Immature natural killer cell (primary cell): ENCODE measurements around the gene DTYMK. TPM values are rescaled to one million over a fixed set of nuclear protein-coding genes. Genes with fewer than 3 reads are reported as not detected.
"Not testable (repeated sequence)": the region's sequence is repeated elsewhere in the genome, so short reads cannot be mapped to it uniquely, and the experiment has no call there.

Experiments used
- DNase-seq, 3 donors: peaks; one replicate each; pipeline ENCODE4 v3.0.0; 2022; ENCODE audit warnings: mixed read lengths in 1 of 3
- H3K27ac Mint-ChIP-seq, 6 donors: one replicate each; pipeline ENCODE4 v1.8.0; 2020; ENCODE audit warnings: mixed read lengths in 6 of 6, mild to moderate bottlenecking in 5 of 6, inconsistent platforms in 4 of 6, moderate library complexity in 3 of 6
- H3K27me3 Mint-ChIP-seq, 3 donors: one replicate each; pipeline ENCODE4 v1.8.0; 2020 to 2021; ENCODE audit warnings: low read depth in 3 of 3, mild to moderate bottlenecking in 3 of 3, mixed read lengths in 3 of 3, moderate library complexity in 3 of 3, inconsistent platforms in 1 of 3
- H3K36me3 Mint-ChIP-seq, 3 donors: one replicate each; pipeline ENCODE4 v1.8.0; 2020; ENCODE audit warnings: mixed read lengths in 3 of 3, inconsistent platforms in 2 of 3, mild to moderate bottlenecking in 2 of 3
- H3K4me1 Mint-ChIP-seq, 2 donors: one replicate each; pipeline ENCODE4 v1.8.0; 2020; ENCODE audit warnings: inconsistent platforms in 2 of 2, mild to moderate bottlenecking in 2 of 2, mixed read lengths in 2 of 2, moderate library complexity in 1 of 2
- H3K4me3 Mint-ChIP-seq, 5 donors: one replicate each; pipeline ENCODE4 v1.8.0; 2020; ENCODE audit warnings: mild to moderate bottlenecking in 5 of 5, mixed read lengths in 5 of 5, inconsistent platforms in 3 of 5, moderate library complexity in 3 of 5
- H3K9me3 Mint-ChIP-seq, 6 donors: one replicate each; pipeline ENCODE4 v1.8.0; 2020; ENCODE audit warnings: mild to moderate bottlenecking in 6 of 6, mixed read lengths in 6 of 6, inconsistent platforms in 4 of 6, moderate library complexity in 3 of 6
- polyA plus RNA-seq, 3 donors: library from polyadenylated mRNA; unstranded; fragments of 300-500 nt; fragmentation: Illumina TruSeq; gene quantifications; one replicate each; pipeline ENCODE4 v1.2.3, GENCODE V29; 2021

The DTYMK gene
- polyA plus RNA-seq, 3 donors from 2014 or later: 43.8 to 60.3 (median 51.0) TPM

- Mint-ChIP-seq H3K9me3 (no peaks in the 10 kb centered on the region), H3K4me3 (no peak overlapping the region), H3K27me3 (peaks cover 0 to 3% (median 0%) of the 10 kb centered on the region in 3 donors), H3K27ac (peak overlapping the region in 2 of 6 donors; percentile 34 to 71), H3K4me1 (peaks cover 7 to 12% of the 10 kb centered on the region in 2 donors), H3K36me3 (peaks cover 0 to 6% (median 2%) of the 10 kb centered on the region in 3 donors)
- DNase-seq: no peak
Measured at GRCh38 chr2:241673797-241674725, 12.6 kb downstream of the DTYMK start.

- H3K4me3 Mint-ChIP-seq: no peak overlapping the region
- H3K9me3 Mint-ChIP-seq: no peaks in the 10 kb centered on the region
- peak overlapping the region in 3 of 6 donors; percentile 5 to 40 (median 34) for H3K27ac Mint-ChIP-seq
- peaks cover 0 to 5% (median 0%) of the 10 kb centered on the region in 3 donors for H3K27me3 Mint-ChIP-seq
- H3K36me3 Mint-ChIP-seq: peaks cover 0 to 8% (median 5%) of the 10 kb centered on the region in 3 donors
- peak in 1 of 3 donors; percentile 18 for DNase-seq
- peaks cover 7 to 12% of the 10 kb centered on the region in 2 donors for H3K4me1 Mint-ChIP-seq
Measured at GRCh38 chr2:241673189-241673663, 13.4 kb downstream of the DTYMK start.

GRCh38 chr2:241672243-241673188 is 14.1 kb downstream of the DTYMK start:
- Mint-ChIP-seq H3K4me3 (no peak overlapping the region), H3K4me1 (peaks cover 7 to 12% of the 10 kb centered on the region in 2 donors), H3K9me3 (no peaks in the 10 kb centered on the region), H3K27me3 (peaks cover 0 to 5% (median 0%) of the 10 kb centered on the region in 3 donors), H3K36me3 (peaks cover 0 to 8% (median 5%) of the 10 kb centered on the region in 3 donors), H3K27ac (peak overlapping the region in 2 of 6 donors; percentile 5 to 40)
- DNase-seq: no peak

- H3K4me3 Mint-ChIP-seq: no peak overlapping the region
- no peaks in the 10 kb centered on the region for H3K9me3 Mint-ChIP-seq
- H3K27ac Mint-ChIP-seq: no peak overlapping the region
- no peak for DNase-seq
- peaks cover 0 to 10% (median 5%) of the 10 kb centered on the region in 3 donors for H3K36me3 Mint-ChIP-seq
- H3K4me1 Mint-ChIP-seq: peaks cover 7 to 12% of the 10 kb centered on the region in 2 donors
- peaks cover 0 to 5% (median 0%) of the 10 kb centered on the region in 3 donors for H3K27me3 Mint-ChIP-seq
Measured at GRCh38 chr2:241671457-241672240, 15.0 kb downstream of the DTYMK start.

- Mint-ChIP-seq H3K4me3 (no peak overlapping the region), H3K27ac (no peak overlapping the region), H3K9me3 (no peaks in the 10 kb centered on the region), H3K27me3 (peaks cover 0 to 5% (median 0%) of the 10 kb centered on the region in 3 donors), H3K4me1 (peaks cover 12 to 22% of the 10 kb centered on the region in 2 donors), H3K36me3 (peaks cover 0 to 16% (median 5%) of the 10 kb centered on the region in 3 donors)
- DNase-seq: no peak
Measured at GRCh38 chr2:241670333-241671110, 16.1 kb downstream of the DTYMK start.

- Mint-ChIP-seq H3K9me3 (no peaks in the 10 kb centered on the region), H3K27me3 (peaks cover 0 to 7% (median 0%) of the 10 kb centered on the region in 3 donors), H3K27ac (no peak overlapping the region)
Measured at GRCh38 chr2:241668839-241669238, 17.8 kb downstream of the DTYMK start.

GRCh38 chr2:241668354-241668753 is 18.3 kb downstream of the DTYMK start:
- Mint-ChIP-seq H3K9me3 (no peaks in the 10 kb centered on the region), H3K4me1 (peaks cover 13 to 19% of the 10 kb centered on the region in 2 donors), H3K4me3 (no peak overlapping the region), H3K36me3 (peaks cover 0 to 16% (median 8%) of the 10 kb centered on the region in 3 donors), H3K27me3 (peaks cover 0 to 7% (median 0%) of the 10 kb centered on the region in 3 donors), H3K27ac (no peak overlapping the region)
- DNase-seq: no peak

More at GRCh38 chr2:241668839-241669238, 17.8 kb downstream of the DTYMK start:
- Mint-ChIP-seq H3K36me3 (peaks cover 0 to 16% (median 8%) of the 10 kb centered on the region in 3 donors), H3K4me3 (no peak overlapping the region), H3K4me1 (peaks cover 15 to 24% of the 10 kb centered on the region in 2 donors)
- no peak for DNase-seq

GRCh38 chr2:241666627-241667400 is 19.8 kb downstream of the DTYMK start:
- H3K4me1 Mint-ChIP-seq: peaks cover 9 to 14% of the 10 kb centered on the region in 2 donors
- no peaks in the 10 kb centered on the region for H3K9me3 Mint-ChIP-seq
- no peak overlapping the region for H3K4me3 Mint-ChIP-seq
- H3K27me3 Mint-ChIP-seq: peaks cover 0 to 3% (median 1%) of the 10 kb centered on the region in 3 donors
- H3K27ac Mint-ChIP-seq: peak overlapping the region in 1 of 6 donors; percentile 51
- H3K36me3 Mint-ChIP-seq: peaks cover 0 to 16% (median 10%) of the 10 kb centered on the region in 3 donors
- DNase-seq: no peak

GRCh38 chr2:241665731-241666440 is 20.7 kb downstream of the DTYMK start:
- peaks cover 0 to 3% (median 3%) of the 10 kb centered on the region in 3 donors for H3K27me3 Mint-ChIP-seq
- H3K4me1 Mint-ChIP-seq: peaks cover 9 to 14% of the 10 kb centered on the region in 2 donors
- peaks cover 0 to 16% (median 12%) of the 10 kb centered on the region in 3 donors for H3K36me3 Mint-ChIP-seq
- no peak for DNase-seq
- H3K9me3 Mint-ChIP-seq: no peaks in the 10 kb centered on the region
- no peak overlapping the region for H3K4me3 Mint-ChIP-seq
- peak overlapping the region in 1 of 6 donors; percentile 40 for H3K27ac Mint-ChIP-seq

GRCh38 chr2:241662731-241663130 is 23.9 kb downstream of the DTYMK start:
- not testable (repeated sequence) for H3K27me3 Mint-ChIP-seq, H3K27ac Mint-ChIP-seq, H3K4me3 Mint-ChIP-seq, H3K9me3 Mint-ChIP-seq, DNase-seq
- H3K4me1 Mint-ChIP-seq: peaks cover 9 to 14% of the 10 kb centered on the region in 2 donors
- peaks cover 14 to 23% (median 18%) of the 10 kb centered on the region in 3 donors for H3K36me3 Mint-ChIP-seq

- Mint-ChIP-seq H3K27ac (no peak overlapping the region), H3K4me3 (no peak overlapping the region), H3K36me3 (peaks cover 18 to 24% (median 19%) of the 10 kb centered on the region in 3 donors), H3K4me1 (peaks cover 7% of the 10 kb centered on the region in 2 donors), H3K9me3 (no peaks in the 10 kb centered on the region), H3K27me3 (peaks cover 2 to 4% (median 3%) of the 10 kb centered on the region in 3 donors)
- no peak for DNase-seq
Measured at GRCh38 chr2:241660593-241661213, 25.9 kb downstream of the DTYMK start.
